Aorta (tissue), 5 donors: ENCODE data around the gene LHX5. TPM values are rescaled to one million over a fixed set of nuclear protein-coding genes. Genes with fewer than 3 reads are reported as not detected.

Source experiments
- ATAC-seq: fragments of 200-7000 bp; cut with Tn5 transposase; one replicate; pipeline ENCODE4 v1.9.1; 2022; ENCODE audit warnings: moderate library complexity; ENCODE audit not compliant: low FRiP score
- DNase-seq, 2 donors: peaks; one replicate each; pipeline ENCODE4 v3.0.0-alpha.2; 2020
- H3K27ac ChIP-seq, 2 donors: one replicate each; pipeline ENCODE4 v1.5.1; 2013; ENCODE audit warnings: low read length in 2 of 2, mild to moderate bottlenecking in 2 of 2, moderate library complexity in 2 of 2, control low read depth in 1 of 2, inconsistent platforms in 1 of 2, low read depth in 1 of 2
- H3K27me3 ChIP-seq, 2 donors: one replicate each; pipeline ENCODE4 v1.6.1; 2013; ENCODE audit warnings: control low read depth in 1 of 2, low read length in 1 of 2, mild to moderate bottlenecking in 1 of 2, moderate library complexity in 1 of 2; ENCODE audit not compliant: insufficient read depth in 2 of 2, control insufficient read depth in 1 of 2
- H3K36me3 ChIP-seq, 2 donors: one replicate each; pipeline ENCODE4 v1.6.1; 2013; ENCODE audit warnings: control low read depth in 1 of 2, low read length in 1 of 2, mild to moderate bottlenecking in 1 of 2; ENCODE audit not compliant: insufficient read depth in 2 of 2, control insufficient read depth in 1 of 2
- H3K4me1 ChIP-seq, 2 donors: one replicate each; pipeline ENCODE4 v1.6.1; 2013; ENCODE audit warnings: low read length in 2 of 2, control low read depth in 1 of 2, mild to moderate bottlenecking in 1 of 2, moderate library complexity in 1 of 2; ENCODE audit not compliant: insufficient read depth in 2 of 2, control insufficient read depth in 1 of 2
- H3K4me3 ChIP-seq, 2 donors: one replicate each; pipeline ENCODE4 v1.5.1; 2013; ENCODE audit warnings: low read length in 2 of 2, control low read depth in 1 of 2, mild to moderate bottlenecking in 1 of 2
- H3K9me3 ChIP-seq: one replicate; pipeline ENCODE4 v1.6.1; 2013; ENCODE audit warnings: mild to moderate bottlenecking, low read length; ENCODE audit not compliant: control insufficient read depth
- WGBS, 2 donors: extraction: QIAGEN DNeasy Blood & Tissue Kit; methylation state at CpG; one replicate each; pipeline ENCODE4 v1.1.7; 2013; 5-methylcytosine and 5-hydroxymethylcytosine counted together
- intact Hi-C, 2 donors: fragments of 100-400 bp; cut with DNase I; formaldehyde crosslinking; loops; one replicate each; pipeline versions ENCODE4 v1.14.2 to v1.15.0; 2022
- polyA plus RNA-seq, 2 donors: library from polyadenylated mRNA; stranded (reverse); fragments of 200-250 nt; gene quantifications; one replicate each; pipeline ENCODE4 v1.2.3, GENCODE V29; 2013
- total RNA-seq, 2 donors: library from RNA; stranded (reverse); fragmentation: NEBNext Ultra II Directional; extraction: Animal tissue kit (Norgen Biotek cat#: 25700); gene quantifications; one replicate each; pipeline ENCODE4 v1.2.1, GENCODE V29; 2021
- donor health status: healthy with polysubstance abuse.
- donor health status: Bipolar disorder and iron deficiency.
- donor health status: DM: no; HTN: no; CAD: no.
- donor health status: DM: no; HTN: no; CAD: no.
- donor health status: DM: yes; HTN: yes; CAD: no.

LHX5 gene
- total and polyA plus RNA-seq, 4 donors: not detected

- Histone ChIP-seq H3K27me3 (no peaks in the 10 kb centered on the region), H3K4me1 (no peaks in the 10 kb centered on the region), H3K36me3 (no peaks in the 10 kb centered on the region), H3K4me3 (no peak overlapping the region), H3K27ac (no peak overlapping the region), H3K9me3 (no peaks in the 10 kb centered on the region)
- ATAC-seq (no peak), DNase-seq (no peak)
- intact Hi-C loops: loop anchor here (2.0 to 5.0 kb wide), 2 partner anchors 448 to 449 kb away; no protein-coding TSS in a partner anchor
- 2% methylated on average over 52 to 57 of the region's 57 CpGs for WGBS, 2 donors
Observed at GRCh38 chr12:113463746-113464451, 7.8 kb downstream of the LHX5 start.

- WGBS, 2 donors: 1% methylated on average over 72 to 91 of the region's 91 CpGs
- Histone ChIP-seq H3K36me3 (no peaks in the 10 kb centered on the region), H3K4me3 (peak overlapping the region; percentile 8 to 19), H3K27ac (no peak overlapping the region), H3K9me3 (no peaks in the 10 kb centered on the region), H3K27me3 (no peaks in the 10 kb centered on the region), H3K4me1 (no peaks in the 10 kb centered on the region)
- DNase-seq: no peak
- ATAC-seq: no peak
- intact Hi-C loops: loop anchor here (2.0 to 5.0 kb wide), 2 partner anchors 449 to 450 kb away; no protein-coding TSS in a partner anchor
Observed at GRCh38 chr12:113462998-113463745, 8.5 kb downstream of the LHX5 start.

DNA sequence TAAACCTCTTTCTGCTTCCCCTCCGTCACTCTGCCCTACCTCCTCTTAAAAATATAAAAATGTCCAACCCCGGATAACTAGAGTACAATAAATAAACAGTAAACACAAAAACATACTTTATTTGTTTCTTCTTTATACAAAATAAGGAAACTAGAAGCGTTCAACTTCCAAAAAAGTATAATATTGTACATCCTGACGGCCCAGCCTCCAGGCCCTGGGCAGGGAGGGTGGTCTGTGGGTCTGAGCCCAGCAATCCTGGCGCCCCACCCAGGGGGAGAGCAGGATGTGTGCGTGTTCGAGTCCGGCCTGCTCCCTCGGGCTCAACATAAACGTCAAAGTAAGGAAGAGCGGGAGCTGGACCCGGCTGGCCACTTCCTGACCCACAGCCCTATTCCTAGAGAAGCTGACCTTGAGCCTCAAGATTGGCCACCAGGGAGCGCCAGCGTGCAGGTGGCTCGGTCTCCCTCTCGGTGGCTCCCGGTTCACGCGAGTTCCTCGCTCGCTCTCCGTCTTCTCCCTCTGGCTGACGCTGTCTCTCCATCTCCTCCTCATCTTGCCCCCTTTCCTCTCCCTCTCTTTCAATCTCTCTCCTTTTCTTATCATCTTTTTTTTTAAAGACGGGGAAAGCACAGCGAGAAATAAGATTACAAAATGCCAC is 9.4 kb downstream of the LHX5 start:
- H3K27me3 ChIP-seq: no peaks in the 10 kb centered on the region
- 8 to 11% methylated on average over 24 to 25 of the region's 25 CpGs for WGBS, 2 donors
- DNase-seq (peak; percentile 89 to 94), ATAC-seq (peak; percentile 80)
- peak overlapping the region; percentile 8 to 19 for H3K4me3 ChIP-seq
- no peaks in the 10 kb centered on the region for H3K36me3 ChIP-seq
- H3K4me1 ChIP-seq: no peaks in the 10 kb centered on the region
- H3K27ac ChIP-seq: no peak overlapping the region
- intact Hi-C loops: loop anchor here (2.0 to 5.0 kb wide), 2 partner anchors 450 to 451 kb away; no protein-coding TSS in a partner anchor
- no peaks in the 10 kb centered on the region for H3K9me3 ChIP-seq

GRCh38 chr12:113461666-113462065 is 10.0 kb downstream of the LHX5 start:
- Histone ChIP-seq H3K36me3 (no peaks in the 10 kb centered on the region), H3K27me3 (no peaks in the 10 kb centered on the region), H3K4me1 (no peaks in the 10 kb centered on the region), H3K27ac (no peak overlapping the region), H3K9me3 (no peaks in the 10 kb centered on the region), H3K4me3 (no peak overlapping the region)
- intact Hi-C loops: loop anchor here (2.0 to 5.0 kb wide), 2 partner anchors 451 kb away; no protein-coding TSS in a partner anchor
- WGBS, 2 donors: 22 to 29% methylated on average over 5 of the region's 5 CpGs
- no peak for ATAC-seq
- DNase-seq: no peak

DNA sequence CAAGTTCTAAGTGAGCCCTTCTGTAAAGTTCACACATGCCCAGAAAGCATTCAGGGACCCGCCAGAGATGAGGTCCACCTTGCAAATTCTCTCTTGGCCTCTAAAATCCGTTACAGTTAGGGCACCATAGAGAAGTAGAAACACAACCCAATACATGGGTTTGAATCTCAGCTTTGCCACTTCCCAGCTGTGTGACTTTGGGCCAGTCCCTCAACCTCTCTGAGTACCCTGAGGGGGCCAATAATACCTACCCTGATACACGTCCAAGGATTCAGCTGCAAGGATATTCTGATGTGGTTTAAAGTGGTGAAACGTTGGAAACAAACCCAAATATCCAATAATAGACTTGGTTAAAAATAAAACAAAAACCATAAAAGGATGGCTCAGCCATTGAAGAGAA is 11.7 kb downstream of the LHX5 start:
- intact Hi-C loops: loop anchor here in 1 of 2 donors (5.0 kb wide), 1 partner anchor 452 kb away; no protein-coding TSS in a partner anchor
- H3K27ac ChIP-seq: no peak overlapping the region
- ATAC-seq: no peak
- no peak for DNase-seq
- H3K9me3 ChIP-seq: no peaks in the 10 kb centered on the region
- no peak overlapping the region for H3K4me3 ChIP-seq
- H3K36me3 ChIP-seq: no peaks in the 10 kb centered on the region
- no peaks in the 10 kb centered on the region for H3K27me3 ChIP-seq
- WGBS, 2 donors: 27 to 35% methylated on average over 4 of the region's 4 CpGs
- no peaks in the 10 kb centered on the region for H3K4me1 ChIP-seq

GRCh38 chr12:113457710-113458109 is 14.0 kb downstream of the LHX5 start:
- DNase-seq (no peak), ATAC-seq (no peak)
- no peak overlapping the region for H3K27ac ChIP-seq
- 52 to 56% methylated on average over 4 of the region's 4 CpGs for WGBS, 2 donors
- H3K4me3 ChIP-seq: no peak overlapping the region
- no peaks in the 10 kb centered on the region for H3K36me3 ChIP-seq
- intact Hi-C loops: no loop called here
- no peaks in the 10 kb centered on the region for H3K27me3 ChIP-seq
- H3K4me1 ChIP-seq: no peaks in the 10 kb centered on the region
- H3K9me3 ChIP-seq: no peaks in the 10 kb centered on the region

- no peaks in the 10 kb centered on the region for H3K36me3 ChIP-seq
- ATAC-seq (no peak), DNase-seq (no peak)
- H3K4me3 ChIP-seq: no peak overlapping the region
- intact Hi-C loops: no loop called here
- no peaks in the 10 kb centered on the region for H3K9me3 ChIP-seq
- no peaks in the 10 kb centered on the region for H3K4me1 ChIP-seq
- no peak overlapping the region for H3K27ac ChIP-seq
- no peaks in the 10 kb centered on the region for H3K27me3 ChIP-seq
- WGBS, 2 donors: 44 to 52% methylated on average over 10 of the region's 10 CpGs
Observed at GRCh38 chr12:113457185-113457584, 14.5 kb downstream of the LHX5 start.

GRCh38 chr12:113456761-113457160 is 14.9 kb downstream of the LHX5 start:
- intact Hi-C loops: no loop called here
- Histone ChIP-seq H3K9me3 (no peaks in the 10 kb centered on the region), H3K27me3 (no peaks in the 10 kb centered on the region), H3K4me1 (no peaks in the 10 kb centered on the region), H3K36me3 (no peaks in the 10 kb centered on the region), H3K27ac (no peak overlapping the region), H3K4me3 (no peak overlapping the region)
- no peak for DNase-seq
- WGBS, 2 donors: 48 to 59% methylated on average over 4 of the region's 4 CpGs
- ATAC-seq: no peak
